ENCODE results near the gene LATS2.

Gene LATS2

GRCh38 chr13:21013682-21014038 lies 47.7 kb downstream of the LATS2 start:
- no peak for DNase-seq

GRCh38 chr13:21012841-21013681 lies 48.3 kb downstream of the LATS2 start:
- no peak for DNase-seq

- DNase-seq: no peak
Measured at GRCh38 chr13:21012211-21012610, 49.2 kb downstream of the LATS2 start.

- DNase-seq: no peak
Measured at GRCh38 chr13:21011378-21011777, 50.0 kb downstream of the LATS2 start.

- DNase-seq: no peak
Measured at GRCh38 chr13:21010621-21011020, 50.8 kb downstream of the LATS2 start.

- DNase-seq: no peak
Measured at GRCh38 chr13:21009036-21009435, 52.4 kb downstream of the LATS2 start.

- DNase-seq: no peak
Measured at GRCh38 chr13:21008026-21008425, 53.4 kb downstream of the LATS2 start.

- no peak for DNase-seq
Measured at GRCh38 chr13:21006141-21007005, 55.0 kb downstream of the LATS2 start.

- no peak for DNase-seq
Measured at GRCh38 chr13:21005193-21005592, 56.2 kb downstream of the LATS2 start.

GRCh38 chr13:21001471-21001870 lies 59.9 kb downstream of the LATS2 start:
- DNase-seq: no peak

GRCh38 chr13:21000647-21001046 lies 60.7 kb downstream of the LATS2 start:
- no peak for DNase-seq

GRCh38 chr13:20998649-20999415 lies 62.6 kb downstream of the LATS2 start:
- no peak for DNase-seq

- DNase-seq: no peak
Measured at GRCh38 chr13:20997301-20998161, 63.9 kb downstream of the LATS2 start.

- no peak for DNase-seq
Measured at GRCh38 chr13:20995245-20995838, 66.0 kb downstream of the LATS2 start.

GRCh38 chr13:20994441-20994821 lies 67.0 kb downstream of the LATS2 start:
- DNase-seq: no peak

GRCh38 chr13:20993661-20994440 lies 67.5 kb downstream of the LATS2 start:
- no peak for DNase-seq

- no peak for DNase-seq
Measured at GRCh38 chr13:20993211-20993610, 68.2 kb downstream of the LATS2 start.

- DNase-seq: no peak
Measured at GRCh38 chr13:20991741-20992520, 69.5 kb downstream of the LATS2 start.

GRCh38 chr13:20990910-20991525 lies 70.4 kb downstream of the LATS2 start:
- DNase-seq: no peak

Data from activated CD4-positive, CD25-positive, alpha-beta regulatory T cell (primary cell).